ENCODE measurements around the gene NOCT. TPM values are rescaled to one million over a fixed set of nuclear protein-coding genes. Genes with fewer than 3 reads are reported as not detected.
"Not testable (repeated sequence)": the region's sequence is repeated elsewhere in the genome, so short reads cannot be mapped to it uniquely, and the experiment has no call there.

Gene NOCT
- total and polyA plus RNA-seq, 7 donors = 1.8 to 10.9 (median 2.9) TPM

GRCh38 chr4:138996090-138996489, 19.5 kb upstream of the NOCT start:
- no peaks in the 10 kb centered on the region for H3K4me1 ChIP-seq
- TF ChIP-seq POLR2A (IDR thresholded peaks at IDR 0.05) (no peak), CTCF (IDR thresholded peaks at IDR 0.05) (no peak), POLR2AphosphoS5 (IDR thresholded peaks at IDR 0.05) (no peak), EP300 (IDR thresholded peaks at IDR 0.05) (no peak)
- WGBS, 2 donors = 24 to 71% methylated on average over 6 of the region's 6 CpGs
- H3K4me3 ChIP-seq = no peak overlapping the region
- no peak overlapping the region for H3K27ac ChIP-seq
- H3K27me3 ChIP-seq = no peaks in the 10 kb centered on the region
- no peaks in the 10 kb centered on the region for H3K36me3 ChIP-seq
- no peaks in the 10 kb centered on the region for H3K9me3 ChIP-seq
- peak; percentile 15 for DNase-seq
- intact Hi-C loops (cut with DNase I) = no loop called here

- Histone ChIP-seq H3K27me3 (no peaks in the 10 kb centered on the region), H3K9me3 (no peaks in the 10 kb centered on the region), H3K4me1 (no peaks in the 10 kb centered on the region), H3K36me3 (no peaks in the 10 kb centered on the region), H3K4me3 (no peak overlapping the region), H3K27ac (no peak overlapping the region)
- no peak for TF ChIP-seq POLR2AphosphoS5 (IDR thresholded peaks at IDR 0.05)
- no peak for TF ChIP-seq POLR2A (IDR thresholded peaks at IDR 0.05)
- TF ChIP-seq EP300 (IDR thresholded peaks at IDR 0.05) = no peak
- TF ChIP-seq CTCF (IDR thresholded peaks at IDR 0.05) = no peak
- WGBS, 2 donors = 93 to 95% methylated on average over 6 of the region's 6 CpGs
- DNase-seq = peak; percentile 12
- intact Hi-C loops (cut with DNase I) = no loop called here
These were observed 15.9 kb upstream of the NOCT start for GRCh38 chr4:138999666-139000065.

DNA sequence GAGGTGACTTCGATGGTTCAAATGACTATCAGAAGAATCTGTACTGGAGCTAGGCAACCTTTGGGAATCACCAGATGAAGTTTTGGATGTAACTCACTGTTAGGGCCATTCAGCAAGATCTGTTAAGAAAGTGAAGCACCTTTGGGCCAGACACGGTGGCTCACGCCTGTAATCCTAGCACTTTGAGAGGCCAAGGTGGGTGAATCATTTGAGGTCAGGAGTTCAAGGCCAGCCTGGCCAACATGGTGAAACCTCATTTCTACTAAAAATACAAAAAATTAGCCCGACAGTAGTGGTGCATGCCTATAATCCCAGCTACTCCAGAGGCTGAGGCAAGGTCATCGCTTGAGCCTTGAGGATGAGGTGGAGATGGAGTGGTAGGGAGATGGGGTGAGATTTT, 15.4 kb upstream of the NOCT start:
- H3K27me3 ChIP-seq; intact Hi-C loops (cut with DNase I); DNase-seq; H3K4me3 ChIP-seq; H3K36me3 ChIP-seq; H3K9me3 ChIP-seq; H3K27ac ChIP-seq; H3K4me1 ChIP-seq: not testable (repeated sequence)
- 91 to 95% methylated on average over 5 of the region's 5 CpGs for WGBS, 2 donors

- H3K9me3 ChIP-seq; H3K4me3 ChIP-seq; H3K27ac ChIP-seq; H3K4me1 ChIP-seq; H3K27me3 ChIP-seq; intact Hi-C loops (cut with DNase I); H3K36me3 ChIP-seq: not testable (repeated sequence)
- peak; percentile 3 for DNase-seq
- 92 to 95% methylated on average over 7 of the region's 7 CpGs for WGBS, 2 donors
These were observed 14.2 kb upstream of the NOCT start for GRCh38 chr4:139001430-139001829.

GRCh38 chr4:139003668-139004067, 11.9 kb upstream of the NOCT start:
- H3K27me3 ChIP-seq; H3K4me1 ChIP-seq; H3K4me3 ChIP-seq; DNase-seq; H3K9me3 ChIP-seq; H3K27ac ChIP-seq; intact Hi-C loops (cut with DNase I); H3K36me3 ChIP-seq: not testable (repeated sequence)
- WGBS, 2 donors = 82 to 94% methylated on average over 4 of the region's 4 CpGs

DNA sequence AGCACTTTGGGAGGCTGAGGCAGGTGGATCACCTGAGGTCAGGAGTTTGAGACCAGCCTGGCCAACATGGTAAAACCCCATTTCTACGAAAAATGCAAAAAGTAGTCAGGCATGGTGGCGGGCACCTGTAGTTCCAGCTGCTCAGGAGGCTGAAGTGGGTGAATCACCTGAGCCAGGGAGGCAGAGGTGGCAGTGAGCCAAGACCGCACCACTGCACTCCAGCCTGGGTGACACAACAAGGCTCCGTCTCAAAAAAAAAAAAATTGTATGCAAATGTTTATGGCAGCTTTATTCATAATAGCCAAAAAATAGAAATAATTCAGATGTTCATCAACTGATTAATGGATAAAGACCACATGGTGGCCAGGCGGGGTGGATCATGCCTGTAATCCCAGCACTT, 9.8 kb upstream of the NOCT start:
- no peak overlapping the region for H3K27ac ChIP-seq
- no peaks in the 10 kb centered on the region for H3K9me3 ChIP-seq
- H3K4me1 ChIP-seq = no peaks in the 10 kb centered on the region
- no peak overlapping the region for H3K4me3 ChIP-seq
- no peaks in the 10 kb centered on the region for H3K27me3 ChIP-seq
- H3K36me3 ChIP-seq = no peaks in the 10 kb centered on the region
- TF ChIP-seq POLR2AphosphoS5 (IDR thresholded peaks at IDR 0.05) = no peak
- TF ChIP-seq POLR2A (IDR thresholded peaks at IDR 0.05) = no peak
- TF ChIP-seq EP300 (IDR thresholded peaks at IDR 0.05) = no peak
- TF ChIP-seq CTCF (IDR thresholded peaks at IDR 0.05) = no peak
- no peak for DNase-seq
- intact Hi-C loops (cut with DNase I) = no loop called here
- 90 to 91% methylated on average over 5 of the region's 5 CpGs for WGBS, 2 donors
